NCI-H82 treated with DMSO at 0.1 percent for 48 hours (cell line): ENCODE results near the gene RIN3.
"Not testable (repeated sequence)": the region's sequence is repeated elsewhere in the genome, so short reads cannot be mapped to it uniquely, and the experiment has no call there.

Source experiments
- DNase-seq: peaks from one replicate; lab custom pipeline; 2025; ENCODE audit not compliant: unreplicated experiment; lab: John Stamatoyannopoulos, UW

Gene RIN3

GRCh38 chr14:92659765-92660561 lies 146.4 kb downstream of the RIN3 start:
- DNase-seq = no peak

GRCh38 chr14:92660571-92660970 lies 147.0 kb downstream of the RIN3 start:
- no peak for DNase-seq

GRCh38 chr14:92663049-92663448 lies 149.5 kb downstream of the RIN3 start:
- DNase-seq = no peak

GRCh38 chr14:92665661-92666110 lies 152.1 kb downstream of the RIN3 start:
- no peak for DNase-seq

DNA sequence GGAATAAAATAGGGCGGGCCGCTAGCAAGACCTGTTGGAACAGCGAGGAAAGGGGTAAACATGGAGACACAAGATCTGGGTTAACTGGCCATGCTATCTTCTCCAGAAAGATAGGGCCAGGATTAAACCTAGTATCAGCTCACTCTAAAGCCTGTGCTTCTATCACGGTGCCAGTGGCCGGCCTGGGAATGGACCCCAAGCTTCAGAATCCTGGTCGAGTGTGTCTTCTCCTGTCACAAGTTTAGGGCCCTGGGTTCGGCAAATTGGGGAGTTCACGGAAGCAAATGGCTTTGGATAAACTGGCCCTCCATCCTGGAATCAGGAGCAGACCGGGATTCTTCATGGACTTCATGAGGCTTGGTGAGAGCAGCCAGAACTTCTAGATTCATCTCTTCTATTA lies 152.7 kb downstream of the RIN3 start:
- no peak for DNase-seq

DNA sequence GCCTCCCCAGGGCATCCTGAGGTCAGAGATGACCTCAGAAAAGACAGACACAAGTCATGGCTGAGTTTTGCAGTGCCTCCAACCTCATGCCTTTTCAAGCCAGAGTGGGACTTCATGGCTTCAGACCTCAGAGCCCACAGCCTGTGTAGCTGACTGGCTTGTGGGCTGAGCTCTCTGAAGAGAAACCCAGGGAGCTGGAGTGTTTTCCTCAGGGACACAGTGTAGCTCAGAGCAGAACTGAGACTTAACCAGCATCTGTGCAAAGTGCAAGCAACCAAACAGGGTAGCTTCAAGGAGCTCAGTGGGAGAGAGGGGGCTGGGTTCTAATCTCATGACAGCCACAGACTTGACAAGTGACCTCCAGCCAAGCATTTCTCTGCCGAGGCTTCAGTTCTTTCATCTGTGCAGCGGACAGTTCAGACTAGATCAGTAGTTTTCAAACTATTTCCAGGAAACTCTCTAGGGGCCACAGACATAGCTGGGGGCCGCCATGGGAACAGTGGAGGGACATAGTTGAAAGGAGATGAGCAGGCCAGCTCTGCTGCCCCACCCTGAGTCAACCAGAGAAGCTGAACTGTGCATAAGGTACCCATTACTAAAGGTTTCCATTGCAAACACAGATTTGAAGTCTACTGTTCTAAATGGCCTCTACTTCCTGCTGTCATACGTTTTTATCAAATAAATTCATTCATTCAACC lies 154.8 kb downstream of the RIN3 start:
- no peak for DNase-seq

DNA sequence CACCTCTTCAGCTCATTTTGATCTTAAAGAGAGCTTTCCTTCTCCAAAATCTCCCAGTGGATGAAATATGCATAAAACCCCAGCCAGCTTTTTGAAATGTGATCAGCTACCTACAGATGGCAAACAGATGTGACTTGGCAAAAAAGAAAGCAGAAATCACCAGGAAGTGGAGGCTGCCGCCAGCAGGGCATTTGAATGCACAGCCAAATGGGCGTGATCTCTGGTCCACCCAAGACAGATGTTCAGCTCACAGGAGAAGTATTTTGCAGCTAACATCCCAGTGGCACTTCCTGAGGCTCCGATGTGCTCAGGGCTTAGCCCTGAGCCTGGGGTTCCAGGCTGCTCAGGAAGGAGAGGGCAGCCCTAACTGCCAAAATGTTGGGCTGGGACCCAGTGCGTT lies 156.6 kb downstream of the RIN3 start:
- DNase-seq = no peak

DNA sequence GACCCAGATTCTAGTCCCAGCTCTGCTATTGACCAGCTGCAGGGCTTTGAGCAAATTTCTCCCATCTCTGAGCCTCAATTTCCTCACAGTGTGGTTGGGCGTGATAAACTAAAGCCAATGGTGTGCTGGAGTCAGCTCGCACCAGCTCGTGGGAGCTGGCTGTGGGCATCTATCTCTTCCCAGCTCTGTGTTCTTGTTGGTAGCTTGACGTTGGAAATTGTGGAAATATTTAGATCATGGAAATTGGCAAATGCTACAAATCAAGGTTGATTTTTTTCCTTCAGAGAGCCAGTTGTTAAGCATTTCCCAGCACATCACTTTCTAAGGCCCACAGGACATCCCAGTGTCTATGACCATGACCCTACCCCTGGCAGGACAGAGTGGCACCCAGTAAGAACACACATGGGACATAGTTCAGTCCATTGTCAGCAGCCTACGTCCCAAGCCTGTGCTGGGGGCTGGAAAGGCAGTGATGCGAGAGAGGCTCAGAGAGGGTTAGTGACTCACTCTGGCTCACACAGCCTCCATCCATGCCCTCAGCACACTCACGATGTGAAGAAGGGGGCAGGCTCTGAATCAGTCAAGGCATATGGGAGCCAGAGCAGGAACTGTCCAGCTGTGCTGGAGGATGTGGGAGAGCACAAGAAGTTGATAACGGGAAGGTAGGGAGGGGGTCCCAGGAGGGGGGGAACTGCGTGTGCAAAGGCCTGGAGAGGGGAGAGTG lies 157.2 kb downstream of the RIN3 start:
- DNase-seq = no peak

DNA sequence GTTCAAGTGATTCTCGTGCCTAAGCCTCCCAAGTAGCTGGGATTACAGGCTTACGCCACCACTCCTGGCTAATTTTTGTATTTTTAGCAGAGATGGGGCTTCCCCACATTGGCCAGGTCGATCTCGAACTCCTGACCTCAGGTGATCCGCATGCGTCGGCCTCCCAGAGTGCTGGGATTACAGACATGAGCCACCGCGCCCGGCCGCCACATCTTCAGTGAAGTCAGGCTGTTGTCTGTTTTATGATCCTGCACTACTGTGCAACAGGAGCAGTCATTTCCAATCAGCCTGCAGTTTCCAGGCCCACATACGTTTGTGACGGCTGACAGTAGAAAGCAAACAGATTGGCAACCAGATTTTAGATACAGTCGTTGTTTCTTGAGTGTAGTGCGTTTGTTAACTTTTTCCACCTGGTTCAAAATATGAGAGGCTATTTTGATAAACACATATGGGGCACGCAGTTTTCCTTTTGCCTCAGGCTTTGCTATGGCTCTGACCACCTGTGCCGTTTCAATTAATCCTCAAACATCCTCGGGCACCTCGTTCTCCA lies 160.1 kb downstream of the RIN3 start:
- no peak for DNase-seq

GRCh38 chr14:92675421-92675820 lies 161.8 kb downstream of the RIN3 start:
- DNase-seq = no peak

GRCh38 chr14:92675976-92676375 lies 162.4 kb downstream of the RIN3 start:
- DNase-seq = no peak

- no peak for DNase-seq
These were observed 163.0 kb downstream of the RIN3 start for GRCh38 chr14:92676403-92677086.

- DNase-seq = no peak
These were observed 163.6 kb downstream of the RIN3 start for GRCh38 chr14:92677087-92677668.

DNA sequence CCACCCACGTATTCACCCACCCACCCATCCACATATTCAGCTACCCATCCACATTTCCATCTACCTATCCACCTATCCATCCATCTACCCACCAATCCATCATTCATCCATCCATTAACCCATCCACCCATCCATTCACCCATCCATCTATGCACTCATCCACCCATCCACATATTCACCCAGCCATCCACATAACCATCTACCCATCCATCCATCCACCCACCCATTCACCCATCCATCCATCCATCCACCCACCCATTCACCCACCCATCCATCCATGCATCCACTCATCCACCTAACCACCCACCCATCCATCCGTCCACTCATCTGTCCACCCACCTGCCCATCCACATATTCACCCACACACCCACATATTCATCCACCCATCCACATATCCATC lies 164.4 kb downstream of the RIN3 start:
- DNase-seq = no peak

DNA sequence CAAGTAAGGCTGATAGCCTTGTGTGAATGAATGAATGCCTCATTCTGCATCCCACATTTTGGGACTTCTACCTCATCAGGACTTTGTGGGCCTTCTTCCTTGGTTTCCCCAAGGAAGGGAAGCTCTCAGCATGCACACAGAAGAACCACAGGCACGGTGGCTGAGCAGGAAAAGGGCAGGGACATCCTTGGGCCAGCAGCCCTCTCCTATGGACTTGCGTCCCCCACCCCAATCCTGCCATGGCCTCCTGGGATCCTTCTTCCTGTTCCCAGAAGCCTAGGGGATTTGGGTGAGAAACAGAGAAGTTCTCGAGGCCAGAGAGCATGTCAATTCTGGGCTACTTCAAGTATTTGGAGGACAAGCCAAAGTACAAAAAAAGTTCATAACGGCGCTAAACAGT lies 165.2 kb downstream of the RIN3 start:
- DNase-seq = no peak

- DNase-seq = no peak
These were observed 165.7 kb downstream of the RIN3 start for GRCh38 chr14:92679246-92679645.

- DNase-seq = not testable (repeated sequence)
These were observed 166.7 kb downstream of the RIN3 start for GRCh38 chr14:92680330-92680729.

DNA sequence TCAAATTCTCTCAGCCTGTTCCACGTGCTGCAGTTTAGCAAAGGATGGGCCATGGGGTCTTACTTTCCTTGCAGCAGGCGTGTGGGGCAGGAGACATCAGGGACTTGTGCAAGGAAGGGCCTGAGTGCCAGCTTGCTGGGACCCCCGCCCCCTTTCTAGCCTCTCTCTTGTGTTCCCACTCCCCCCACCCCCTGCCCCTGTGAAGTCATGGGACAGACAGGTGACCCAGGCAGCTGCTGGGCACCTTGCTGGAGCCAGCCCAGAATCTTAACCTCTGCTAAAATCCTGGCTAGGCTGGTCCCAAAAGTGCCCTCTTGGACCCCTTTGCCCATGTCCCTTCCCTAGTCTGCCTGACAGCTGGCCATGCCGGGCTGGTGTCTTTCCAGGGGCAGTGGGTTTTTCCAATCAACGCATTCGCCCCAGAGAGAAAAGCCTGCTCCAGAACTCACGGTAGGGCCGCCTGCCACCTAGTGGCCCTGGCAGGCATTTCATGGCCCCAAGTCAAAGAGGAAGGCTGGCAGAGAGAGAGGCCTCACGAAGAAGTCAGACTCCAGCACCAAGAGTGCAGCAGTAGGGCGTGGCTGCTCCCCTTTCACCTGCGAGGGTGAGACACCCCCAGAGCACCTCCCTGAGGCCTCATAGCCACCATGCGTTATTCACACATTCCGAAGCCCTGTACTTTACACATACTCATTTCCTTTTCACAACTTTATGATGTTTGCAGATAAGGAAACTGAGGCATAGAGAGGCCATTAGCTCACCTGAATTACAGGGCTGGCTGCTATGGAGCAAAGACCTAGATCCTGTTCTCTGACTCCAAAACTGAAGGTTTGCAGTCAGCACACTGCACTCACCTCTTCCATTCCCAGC lies 167.4 kb downstream of the RIN3 start:
- DNase-seq = peak; percentile 47

- no peak for DNase-seq
These were observed 169.5 kb downstream of the RIN3 start for GRCh38 chr14:92683041-92683440.
